GM18909 (cell line): ENCODE data around the gene ARL4D.
"Not testable (repeated sequence)": the region's sequence is repeated elsewhere in the genome, so short reads cannot be mapped to it uniquely, and the experiment has no call there.

Source experiments
- ATAC-seq: cut with Tn5 transposase; IDR thresholded peaks from one replicate; pipeline ENCODE4 v1.9.1; 2021; ENCODE audit warnings: mild to moderate bottlenecking; ENCODE audit not compliant: unreplicated experiment, poor library complexity

The ARL4D gene

GRCh38 chr17:43418441-43419374, 19.9 kb downstream of the ARL4D start:
- no peak for ATAC-seq

GRCh38 chr17:43419375-43419882, 20.6 kb downstream of the ARL4D start:
- ATAC-seq = not testable (repeated sequence)

GRCh38 chr17:43423777-43424455, 25.1 kb downstream of the ARL4D start:
- ATAC-seq = no peak

GRCh38 chr17:43427362-43428043, 28.7 kb downstream of the ARL4D start:
- no peak for ATAC-seq

GRCh38 chr17:43428524-43428923, 29.7 kb downstream of the ARL4D start:
- ATAC-seq = no peak

- ATAC-seq = no peak
Measured at GRCh38 chr17:43430936-43431713, 32.3 kb downstream of the ARL4D start.

GRCh38 chr17:43431714-43432523, 33.1 kb downstream of the ARL4D start:
- no peak for ATAC-seq

- no peak for ATAC-seq
Measured at GRCh38 chr17:43434902-43435319, 36.1 kb downstream of the ARL4D start.

- ATAC-seq = no peak
Measured at GRCh38 chr17:43437756-43438155, 39.0 kb downstream of the ARL4D start.

GRCh38 chr17:43438626-43439025, 39.8 kb downstream of the ARL4D start:
- ATAC-seq = no peak

GRCh38 chr17:43439041-43439440, 40.2 kb downstream of the ARL4D start:
- ATAC-seq = no peak

GRCh38 chr17:43442711-43443110, 43.9 kb downstream of the ARL4D start:
- no peak for ATAC-seq

- ATAC-seq = no peak
Measured at GRCh38 chr17:43443381-43443780, 44.6 kb downstream of the ARL4D start.

GRCh38 chr17:43444223-43445008, 45.6 kb downstream of the ARL4D start:
- ATAC-seq = no peak

- no peak for ATAC-seq
Measured at GRCh38 chr17:43445009-43445589, 46.3 kb downstream of the ARL4D start.

GRCh38 chr17:43446773-43447172, 48.0 kb downstream of the ARL4D start:
- ATAC-seq = no peak

GRCh38 chr17:43448720-43449469, 50.1 kb downstream of the ARL4D start:
- ATAC-seq = no peak
